HAP-1 (cell line): ENCODE data around the gene KASH5.

Source experiments
- DNase-seq, 2 experiments: peaks; one replicate each; pipeline ENCODE4 v3.0.0-alpha.2; 2016 to 2020; ENCODE audit warnings: low spot score in 2 of 2
- H3K27me3 ChIP-seq: fragments of 250-450 bp; sonication (Bioruptor Pico); 2 replicates; pipeline ENCODE4 v1.5.1; 2020; ENCODE audit warnings: low read depth, mild to moderate bottlenecking, moderate library complexity
- H3K36me3 ChIP-seq: fragments of 250-450 bp; sonication (Bioruptor Pico); replicated peaks from 2 replicates; pipeline ENCODE4 v1.5.1; 2020; ENCODE audit warnings: mild to moderate bottlenecking
- H3K4me1 ChIP-seq: fragments of 250-450 bp; sonication (Bioruptor Pico); 2 replicates; pipeline ENCODE4 v1.5.1; 2020; ENCODE audit warnings: mild to moderate bottlenecking
- H3K4me3 ChIP-seq: fragments of 250-450 bp; sonication (Bioruptor Pico); 2 replicates; pipeline ENCODE4 v1.5.1; 2020; ENCODE audit warnings: mild to moderate bottlenecking, moderate library complexity
- H3K9me3 ChIP-seq: fragments of 250-450 bp; sonication (Bioruptor Pico); 2 replicates; pipeline ENCODE4 v1.5.1; 2020; ENCODE audit warnings: mild to moderate bottlenecking, moderate library complexity
- in situ Hi-C: fragments of 300-500 bp; cut with MboI; formaldehyde crosslinking; loops from 3 replicates; pipeline ENCODE4 v1.14.3; 2020; ENCODE audit warnings: low sequenced_read_pairs, inconsistent platforms, mixed read lengths

The KASH5 gene

GRCh38 chr19:49349567-49349966, 38.5 kb upstream of the KASH5 start:
- Histone ChIP-seq H3K36me3 (peaks cover 61% of the 10 kb centered on the region), H3K27me3 (no peaks in the 10 kb centered on the region), H3K9me3 (no peaks in the 10 kb centered on the region), H3K4me1 (no peaks in the 10 kb centered on the region), H3K4me3 (no peak overlapping the region)
- no peak for DNase-seq
- in situ Hi-C loops, result no loop called here

- in situ Hi-C loops, result no loop called here
- no peaks in the 10 kb centered on the region for H3K4me1 ChIP-seq
- no peaks in the 10 kb centered on the region for H3K9me3 ChIP-seq
- no peak overlapping the region for H3K4me3 ChIP-seq
- peaks cover 22% of the 10 kb centered on the region for H3K36me3 ChIP-seq
- no peak for DNase-seq
- no peaks in the 10 kb centered on the region for H3K27me3 ChIP-seq
Measured at GRCh38 chr19:49355909-49356353, 32.1 kb upstream of the KASH5 start.

- no peaks in the 10 kb centered on the region for H3K4me1 ChIP-seq
- no peaks in the 10 kb centered on the region for H3K27me3 ChIP-seq
- in situ Hi-C loops, result no loop called here
- no peak for DNase-seq
- H3K4me3 ChIP-seq, result no peak overlapping the region
- H3K9me3 ChIP-seq, result no peaks in the 10 kb centered on the region
- H3K36me3 ChIP-seq, result peaks cover 17% of the 10 kb centered on the region
Measured at GRCh38 chr19:49356382-49356781, 31.7 kb upstream of the KASH5 start.

GRCh38 chr19:49357186-49357585, 30.9 kb upstream of the KASH5 start:
- Histone ChIP-seq H3K27me3 (no peaks in the 10 kb centered on the region), H3K9me3 (no peaks in the 10 kb centered on the region), H3K4me1 (no peaks in the 10 kb centered on the region), H3K4me3 (no peak overlapping the region), H3K36me3 (peaks cover 14% of the 10 kb centered on the region)
- no peak for DNase-seq
- in situ Hi-C loops, result no loop called here

- H3K36me3 ChIP-seq, result peaks cover 11% of the 10 kb centered on the region
- H3K9me3 ChIP-seq, result no peaks in the 10 kb centered on the region
- in situ Hi-C loops, result no loop called here
- no peaks in the 10 kb centered on the region for H3K27me3 ChIP-seq
- peaks cover 10% of the 10 kb centered on the region for H3K4me1 ChIP-seq
- DNase-seq, result no peak
- no peak overlapping the region for H3K4me3 ChIP-seq
Measured at GRCh38 chr19:49359851-49360820, 27.9 kb upstream of the KASH5 start.

GRCh38 chr19:49361438-49362047, 26.5 kb upstream of the KASH5 start:
- peaks cover 11% of the 10 kb centered on the region for H3K36me3 ChIP-seq
- H3K27me3 ChIP-seq, result no peaks in the 10 kb centered on the region
- peaks cover 10% of the 10 kb centered on the region for H3K4me1 ChIP-seq
- H3K4me3 ChIP-seq, result peak overlapping the region; percentile 60
- no peaks in the 10 kb centered on the region for H3K9me3 ChIP-seq
- DNase-seq, result peak; percentile 67 to 87
- in situ Hi-C loops, result no loop called here

GRCh38 chr19:49362048-49362928, 25.8 kb upstream of the KASH5 start, which contains the start of gene TEAD2:
TSS of gene TEAD2 (minus strand) at chr19:49362416. CDS start at chr19:49360075, 2,341 bp downstream.
- H3K36me3 ChIP-seq, result peaks cover 11% of the 10 kb centered on the region
- H3K4me1 ChIP-seq, result peaks cover 10% of the 10 kb centered on the region
- no peaks in the 10 kb centered on the region for H3K27me3 ChIP-seq
- in situ Hi-C loops, result no loop called here
- peak; percentile 77 to 91 for DNase-seq
- no peaks in the 10 kb centered on the region for H3K9me3 ChIP-seq
- peak within 1 kb of the TSS; percentile 60 for H3K4me3 ChIP-seq

GRCh38 chr19:49362929-49363267, 25.2 kb upstream of the KASH5 start:
- Histone ChIP-seq H3K4me1 (peaks cover 10% of the 10 kb centered on the region), H3K27me3 (no peaks in the 10 kb centered on the region), H3K36me3 (peaks cover 5% of the 10 kb centered on the region), H3K4me3 (peak overlapping the region; percentile 60), H3K9me3 (no peaks in the 10 kb centered on the region)
- peak in 1 of 2 experiments; percentile 63 for DNase-seq
- in situ Hi-C loops, result no loop called here

- in situ Hi-C loops, result no loop called here
- peak; percentile 93 to 100 for DNase-seq
Measured at GRCh38 chr19:49363268-49364082, 24.6 kb upstream of the KASH5 start, which contains the start of gene DKKL1. TSS of gene DKKL1 (plus strand) at chr19:49363877. CDS start at chr19:49363999, 122 bp downstream.

GRCh38 chr19:49364083-49364737, 23.8 kb upstream of the KASH5 start:
- Histone ChIP-seq H3K36me3 (no peaks in the 10 kb centered on the region; the same call in 1 of the 2 replicates), H3K27me3 (no peaks in the 10 kb centered on the region), H3K9me3 (peaks cover 8% of the 10 kb centered on the region), H3K4me3 (peak overlapping the region; percentile 16), H3K4me1 (peaks cover 10% of the 10 kb centered on the region)
- DNase-seq, result no peak
- in situ Hi-C loops, result no loop called here

More at GRCh38 chr19:49363268-49364082, 24.6 kb upstream of the KASH5 start, which contains the start of gene DKKL1:
- H3K36me3 ChIP-seq, result peaks cover 2% of the 10 kb centered on the region; the same call in 1 of the 2 replicates
- no peaks in the 10 kb centered on the region for H3K27me3 ChIP-seq
- peaks cover 1% of the 10 kb centered on the region; the same call in 1 of the 2 replicates for H3K9me3 ChIP-seq
- peaks cover 10% of the 10 kb centered on the region for H3K4me1 ChIP-seq
- peak within 1 kb of the TSS; percentile 60 for H3K4me3 ChIP-seq

- in situ Hi-C loops, result no loop called here
Measured at GRCh38 chr19:49366110-49366509, 21.9 kb upstream of the KASH5 start.

GRCh38 chr19:49368711-49369358, 19.2 kb upstream of the KASH5 start:
- no peak overlapping the region for H3K4me3 ChIP-seq
- H3K4me1 ChIP-seq, result peaks cover 3% of the 10 kb centered on the region; the same call in 1 of the 2 replicates
- no peaks in the 10 kb centered on the region for H3K36me3 ChIP-seq
- no peaks in the 10 kb centered on the region for H3K27me3 ChIP-seq
- DNase-seq, result no peak
- in situ Hi-C loops, result no loop called here
- H3K9me3 ChIP-seq, result peaks cover 11% of the 10 kb centered on the region

More at GRCh38 chr19:49366110-49366509, 21.9 kb upstream of the KASH5 start:
- Histone ChIP-seq H3K4me1 (peaks cover 10% of the 10 kb centered on the region), H3K4me3 (no peak overlapping the region), H3K36me3 (no peaks in the 10 kb centered on the region), H3K27me3 (no peaks in the 10 kb centered on the region), H3K9me3 (peaks cover 11% of the 10 kb centered on the region)
- no peak for DNase-seq
